Spleen (tissue), 7 donors: ENCODE results near the gene SLC18A3.

ENCODE experiments used
- CTCF ChIP-seq, 11 experiments: fragments of 200-600 bp in 7 of 11; fragments of 450-650 bp in 4 of 11; sonication (generic) in 4 of 11; IDR thresholded peaks in 8 of 11; conservative IDR thresholded peaks in 3 of 11; 1 replicate in 7 of 11; 2 replicates in 4 of 11; pipeline versions ENCODE4 v1.4.0 to v1.8.0; 2016 to 2021; ENCODE audit warnings: antibody characterized with exemption in 11 of 11, inconsistent platforms in 4 of 11, mild to moderate bottlenecking in 1 of 11
- POLR2A ChIP-seq, 3 donors: fragments of 450-650 bp; IDR thresholded peaks; one replicate each; pipeline ENCODE4 v1.5.1; 2017; ENCODE audit warnings: antibody characterized with exemption in 3 of 3, mild to moderate bottlenecking in 1 of 3
- POLR2AphosphoS5 ChIP-seq, 3 donors: sonication (generic); formaldehyde crosslinking; IDR thresholded peaks; one replicate each; pipeline ENCODE4 v1.5.1; 2017; ENCODE audit warnings: antibody characterized with exemption in 3 of 3
- donor health status: DM: no; HTN: no; CAD: no; lungs with moderate emphysema.
- donor health status: DM: no; HTN: no; CAD: no.
- donor health status: DM: no; HTN: no; CAD: no.

DNA sequence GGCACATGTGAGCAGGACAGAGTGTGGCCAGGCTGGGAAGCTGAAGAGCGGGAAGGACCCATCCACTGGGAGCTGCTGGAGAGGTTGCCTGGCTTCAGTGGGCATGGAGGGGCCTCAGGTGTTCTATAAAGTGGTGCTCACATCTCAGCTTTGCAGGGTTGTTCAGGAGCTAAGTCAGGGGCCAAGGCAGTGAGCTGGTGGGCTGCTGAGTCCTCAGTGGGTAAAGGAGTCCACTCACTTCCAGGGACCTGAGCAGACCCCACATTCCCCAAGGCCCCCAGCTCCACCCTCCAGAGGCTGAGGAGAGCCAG lies 40.6 kb downstream of the SLC18A3 start:
- no peak for TF ChIP-seq POLR2AphosphoS5 (IDR thresholded peaks at IDR 0.05)
- no peak for TF ChIP-seq CTCF (IDR thresholded peaks at IDR 0.05 in 8 of 11, conservative IDR thresholded peaks at IDR 0.05 in 3 of 11)
- no peak for TF ChIP-seq POLR2A (IDR thresholded peaks at IDR 0.05)
